Fibroblast of gingiva (primary cell): Measurements from ENCODE around the gene ALDH1A3.
A peak's percentile ranks its signal among the peaks of the same experiment; 100 is the strongest.

ENCODE experiments used
- DNase-seq: peaks from one replicate; pipeline ENCODE4 v3.0.0-alpha.2; 2011; ENCODE audit warnings: low read depth

ALDH1A3 gene

GRCh38 chr15:100885116-100885515 is 5.5 kb downstream of the ALDH1A3 start:
- no peak for DNase-seq

- no peak for DNase-seq
Observed at GRCh38 chr15:100885811-100886210, 6.2 kb downstream of the ALDH1A3 start.

GRCh38 chr15:100887211-100887913 is 7.7 kb downstream of the ALDH1A3 start:
- DNase-seq: no peak

GRCh38 chr15:100889385-100890050 is 9.9 kb downstream of the ALDH1A3 start:
- peak; percentile 88 for DNase-seq

GRCh38 chr15:100890051-100890720 is 10.6 kb downstream of the ALDH1A3 start:
- no peak for DNase-seq

GRCh38 chr15:100890850-100891249 is 11.2 kb downstream of the ALDH1A3 start:
- DNase-seq: no peak

GRCh38 chr15:100891307-100892012 is 11.8 kb downstream of the ALDH1A3 start:
- DNase-seq: no peak

- DNase-seq: no peak
Observed at GRCh38 chr15:100892013-100892355, 12.4 kb downstream of the ALDH1A3 start.

GRCh38 chr15:100893261-100893963 is 13.8 kb downstream of the ALDH1A3 start:
- no peak for DNase-seq

- DNase-seq: no peak
Observed at GRCh38 chr15:100893964-100894295, 14.3 kb downstream of the ALDH1A3 start.

GRCh38 chr15:100895721-100896120 is 16.1 kb downstream of the ALDH1A3 start:
- no peak for DNase-seq

GRCh38 chr15:100897221-100898151 is 17.9 kb downstream of the ALDH1A3 start:
- DNase-seq: no peak

GRCh38 chr15:100898152-100898490 is 18.5 kb downstream of the ALDH1A3 start:
- DNase-seq: no peak

GRCh38 chr15:100898661-100899462 is 19.2 kb downstream of the ALDH1A3 start:
- DNase-seq: no peak

GRCh38 chr15:100899601-100900000 is 20.0 kb downstream of the ALDH1A3 start:
- no peak for DNase-seq

- DNase-seq: no peak
Observed at GRCh38 chr15:100900136-100900794, 20.6 kb downstream of the ALDH1A3 start.

- DNase-seq: no peak
Observed at GRCh38 chr15:100900795-100901169, 21.2 kb downstream of the ALDH1A3 start.

- DNase-seq: no peak
Observed at GRCh38 chr15:100901296-100901695, 21.7 kb downstream of the ALDH1A3 start.

- peak; percentile 49 for DNase-seq
Observed at GRCh38 chr15:100901702-100902435, 22.2 kb downstream of the ALDH1A3 start.
